ENCODE measurements around the gene FMNL1. TPM values are rescaled to one million over a fixed set of nuclear protein-coding genes. Genes with fewer than 3 reads are reported as not detected.

FMNL1 gene, protein sequence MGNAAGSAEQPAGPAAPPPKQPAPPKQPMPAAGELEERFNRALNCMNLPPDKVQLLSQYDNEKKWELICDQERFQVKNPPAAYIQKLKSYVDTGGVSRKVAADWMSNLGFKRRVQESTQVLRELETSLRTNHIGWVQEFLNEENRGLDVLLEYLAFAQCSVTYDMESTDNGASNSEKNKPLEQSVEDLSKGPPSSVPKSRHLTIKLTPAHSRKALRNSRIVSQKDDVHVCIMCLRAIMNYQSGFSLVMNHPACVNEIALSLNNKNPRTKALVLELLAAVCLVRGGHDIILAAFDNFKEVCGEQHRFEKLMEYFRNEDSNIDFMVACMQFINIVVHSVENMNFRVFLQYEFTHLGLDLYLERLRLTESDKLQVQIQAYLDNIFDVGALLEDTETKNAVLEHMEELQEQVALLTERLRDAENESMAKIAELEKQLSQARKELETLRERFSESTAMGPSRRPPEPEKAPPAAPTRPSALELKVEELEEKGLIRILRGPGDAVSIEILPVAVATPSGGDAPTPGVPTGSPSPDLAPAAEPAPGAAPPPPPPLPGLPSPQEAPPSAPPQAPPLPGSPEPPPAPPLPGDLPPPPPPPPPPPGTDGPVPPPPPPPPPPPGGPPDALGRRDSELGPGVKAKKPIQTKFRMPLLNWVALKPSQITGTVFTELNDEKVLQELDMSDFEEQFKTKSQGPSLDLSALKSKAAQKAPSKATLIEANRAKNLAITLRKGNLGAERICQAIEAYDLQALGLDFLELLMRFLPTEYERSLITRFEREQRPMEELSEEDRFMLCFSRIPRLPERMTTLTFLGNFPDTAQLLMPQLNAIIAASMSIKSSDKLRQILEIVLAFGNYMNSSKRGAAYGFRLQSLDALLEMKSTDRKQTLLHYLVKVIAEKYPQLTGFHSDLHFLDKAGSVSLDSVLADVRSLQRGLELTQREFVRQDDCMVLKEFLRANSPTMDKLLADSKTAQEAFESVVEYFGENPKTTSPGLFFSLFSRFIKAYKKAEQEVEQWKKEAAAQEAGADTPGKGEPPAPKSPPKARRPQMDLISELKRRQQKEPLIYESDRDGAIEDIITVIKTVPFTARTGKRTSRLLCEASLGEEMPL
- total RNA-seq = 100 to 1,000 TPM; 141 to 190 (median 158) TPM

DNA sequence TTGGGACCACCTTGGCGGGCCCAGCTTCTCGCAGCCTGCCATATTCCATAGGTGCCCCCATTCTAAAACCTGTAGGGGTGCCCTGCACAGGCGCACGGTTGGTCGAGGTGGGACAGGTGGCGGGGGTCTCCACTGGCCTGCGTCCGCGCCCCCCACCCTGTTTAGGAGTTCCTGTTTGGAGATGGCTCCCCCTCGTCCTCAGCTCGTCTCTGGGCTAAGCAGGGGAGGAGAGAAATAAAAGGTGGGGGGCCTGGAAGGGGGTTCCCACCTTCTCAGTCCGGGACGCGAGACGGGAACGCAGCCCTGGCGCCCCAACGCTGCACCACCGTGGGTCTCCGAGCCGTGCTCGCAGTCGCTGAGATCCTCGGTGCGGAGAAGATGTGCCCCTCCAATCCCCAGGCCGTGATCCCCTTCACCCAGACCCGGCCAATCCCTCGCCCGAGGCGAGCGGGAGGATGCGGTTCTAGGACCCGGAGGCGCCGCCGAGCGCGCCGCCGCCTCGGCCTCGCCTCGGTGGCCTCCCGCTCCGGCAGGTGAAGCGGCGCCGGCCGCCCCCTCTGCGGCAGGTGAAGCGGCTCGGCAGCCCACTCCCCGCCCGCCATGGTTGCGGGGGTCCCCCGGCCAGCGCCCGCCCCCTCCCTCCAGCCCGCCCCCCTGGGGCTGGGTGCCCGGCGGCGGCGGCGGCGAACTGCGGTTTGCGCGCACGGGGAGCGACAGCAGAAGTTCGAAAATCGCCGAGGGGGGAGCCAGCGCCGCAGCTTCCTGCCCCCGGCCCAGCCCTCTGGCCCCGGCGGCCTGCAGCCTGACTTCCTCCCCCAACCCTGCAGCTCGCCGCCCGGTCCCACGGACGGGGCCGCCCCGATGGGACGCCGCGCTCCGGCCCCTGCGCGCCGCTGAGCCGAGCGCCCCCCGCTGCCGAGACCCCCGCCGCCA, at the start of gene FMNL1:
Gene FMNL1 (plus strand): TSS at position 805 of the 933 bp plus-strand sequence. CDS start 240 bp downstream, outside the sequence.
- ATAC-seq (peak in 1 of 2 donors; percentile 5), DNase-seq (peak; percentile 47)
- Mint-ChIP-seq H3K4me1 (ENCODE audit: low read depth) (peaks cover 57% of the 10 kb centered on the region), H3K27me3 (ENCODE audit: low read depth) (no peaks in the 10 kb centered on the region), H3K9me3 (no peaks in the 10 kb centered on the region), H3K36me3 (ENCODE audit: insufficient read depth) (peaks cover 9% of the 10 kb centered on the region), H3K4me3 (peak within 1 kb of the TSS; percentile 96)

DNA sequence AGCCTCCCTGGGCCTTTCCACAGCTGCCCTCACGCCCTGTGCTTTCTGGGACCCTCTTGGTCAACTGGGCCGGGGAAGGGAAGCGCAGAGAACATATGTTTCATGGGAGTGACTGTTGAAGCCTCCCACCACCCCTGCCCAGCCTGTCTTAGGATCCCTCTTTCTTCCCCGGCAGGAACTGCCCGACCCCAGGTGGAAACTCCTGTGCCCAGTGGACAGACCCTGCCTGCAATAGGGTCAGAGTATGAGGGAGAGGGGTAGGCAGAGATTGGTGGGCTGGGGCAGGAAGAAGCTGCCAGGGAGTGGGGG, 49.5 kb upstream of the FMNL1 start:
- no peak for DNase-seq
- ATAC-seq = no peak
- H3K4me3 Mint-ChIP-seq = no peak overlapping the region
- H3K36me3 Mint-ChIP-seq (ENCODE audit: insufficient read depth) = no peaks in the 10 kb centered on the region
- H3K4me1 Mint-ChIP-seq (ENCODE audit: low read depth) = peaks cover 21% of the 10 kb centered on the region
- no peaks in the 10 kb centered on the region for H3K27me3 Mint-ChIP-seq (ENCODE audit: low read depth)
- H3K9me3 Mint-ChIP-seq = no peaks in the 10 kb centered on the region

DNA sequence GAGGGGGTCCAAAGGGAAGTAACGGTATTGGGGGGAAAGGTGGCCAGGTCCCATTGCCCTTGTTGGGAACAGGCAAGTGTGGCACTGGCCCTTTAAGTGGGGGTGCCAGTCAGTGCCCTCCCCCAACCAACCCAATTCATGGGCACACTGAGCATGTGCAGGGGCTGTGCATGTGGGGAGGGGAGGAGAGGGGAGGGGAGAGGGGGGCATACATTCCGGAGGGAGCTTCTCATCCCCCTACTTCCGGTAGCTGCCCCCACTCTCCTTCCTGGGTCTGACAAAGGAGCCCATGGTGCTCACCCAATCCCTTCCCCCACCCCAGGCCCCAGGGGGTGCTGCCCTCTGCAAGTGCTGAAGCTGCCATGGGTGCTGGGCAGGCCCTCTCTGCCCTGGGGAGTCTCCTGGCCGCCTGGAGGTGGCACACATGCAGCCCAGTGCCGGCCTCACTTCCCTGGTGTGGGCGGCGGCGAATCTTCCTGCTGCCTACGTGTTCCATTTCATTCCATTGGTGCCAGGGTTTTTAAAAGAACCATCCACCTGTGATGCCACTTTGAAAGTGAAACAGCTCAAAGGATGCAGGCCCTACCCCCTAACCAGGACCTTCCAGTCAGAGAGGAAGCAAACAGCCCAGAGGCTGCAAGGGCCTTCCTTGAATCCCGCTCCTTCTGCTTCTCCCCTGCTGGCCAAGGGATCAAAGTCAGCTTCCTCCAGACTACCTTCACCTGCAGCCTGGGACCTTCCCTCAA, 49.0 kb upstream of the FMNL1 start:
- H3K9me3 Mint-ChIP-seq = no peaks in the 10 kb centered on the region
- H3K27me3 Mint-ChIP-seq (ENCODE audit: low read depth) = no peaks in the 10 kb centered on the region
- no peaks in the 10 kb centered on the region for H3K36me3 Mint-ChIP-seq (ENCODE audit: insufficient read depth)

DNA sequence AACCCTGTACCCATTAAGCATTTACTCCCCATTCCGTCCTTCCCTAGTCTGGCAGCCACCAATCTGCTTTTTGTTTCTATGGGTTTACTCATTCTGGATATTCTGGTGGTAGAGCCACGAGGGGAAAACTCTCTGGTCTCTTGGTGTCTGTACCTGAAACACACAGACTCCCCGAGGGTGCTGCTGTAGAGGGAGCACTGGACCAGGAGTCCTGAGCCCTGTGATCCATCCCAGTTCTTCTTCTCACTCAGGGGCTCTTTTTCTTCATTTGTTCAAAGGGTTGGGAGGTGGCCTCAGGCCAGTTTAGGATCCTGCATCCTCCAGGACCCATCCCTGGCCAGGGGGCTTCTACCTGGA, 45.9 kb upstream of the FMNL1 start:
- no peaks in the 10 kb centered on the region for H3K36me3 Mint-ChIP-seq (ENCODE audit: insufficient read depth)

More for the DNA sequence above, 49.0 kb upstream of the FMNL1 start:
- DNase-seq (peak; percentile 38), ATAC-seq (peak; percentile 89)
- Mint-ChIP-seq H3K4me1 (ENCODE audit: low read depth) (peaks cover 21% of the 10 kb centered on the region), H3K4me3 (peak overlapping the region; percentile 58)

DNA sequence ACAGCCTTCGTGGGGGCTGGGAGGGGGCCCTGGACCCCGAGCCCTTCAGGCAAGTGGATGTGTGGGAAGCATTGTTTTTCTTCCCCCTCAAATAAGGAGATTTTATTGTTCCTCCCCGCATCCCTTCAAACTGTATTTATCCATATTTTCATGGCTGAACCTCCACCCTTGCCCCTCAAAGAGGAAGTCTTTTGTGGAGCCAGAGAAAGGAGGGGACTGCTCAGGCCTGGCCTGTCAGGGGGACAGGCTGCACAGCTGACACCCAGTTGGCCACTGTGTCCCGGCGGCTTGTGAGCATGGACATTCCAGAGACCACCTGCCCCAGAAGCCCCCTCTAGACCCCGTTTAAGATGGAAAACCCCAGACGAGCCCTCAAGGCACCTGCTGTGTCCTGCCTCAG, 44.1 kb upstream of the FMNL1 start:
- Mint-ChIP-seq H3K4me1 (ENCODE audit: low read depth) (peaks cover 5% of the 10 kb centered on the region), H3K36me3 (ENCODE audit: insufficient read depth) (no peaks in the 10 kb centered on the region), H3K4me3 (no peak overlapping the region), H3K27me3 (ENCODE audit: low read depth) (no peaks in the 10 kb centered on the region), H3K9me3 (no peaks in the 10 kb centered on the region)
- DNase-seq = no peak
- ATAC-seq = no peak

More for the DNA sequence above, 45.9 kb upstream of the FMNL1 start:
- DNase-seq (no peak), ATAC-seq (no peak)
- Mint-ChIP-seq H3K4me3 (no peak overlapping the region), H3K9me3 (no peaks in the 10 kb centered on the region), H3K4me1 (ENCODE audit: low read depth) (peaks cover 18% of the 10 kb centered on the region), H3K27me3 (ENCODE audit: low read depth) (no peaks in the 10 kb centered on the region)

DNA sequence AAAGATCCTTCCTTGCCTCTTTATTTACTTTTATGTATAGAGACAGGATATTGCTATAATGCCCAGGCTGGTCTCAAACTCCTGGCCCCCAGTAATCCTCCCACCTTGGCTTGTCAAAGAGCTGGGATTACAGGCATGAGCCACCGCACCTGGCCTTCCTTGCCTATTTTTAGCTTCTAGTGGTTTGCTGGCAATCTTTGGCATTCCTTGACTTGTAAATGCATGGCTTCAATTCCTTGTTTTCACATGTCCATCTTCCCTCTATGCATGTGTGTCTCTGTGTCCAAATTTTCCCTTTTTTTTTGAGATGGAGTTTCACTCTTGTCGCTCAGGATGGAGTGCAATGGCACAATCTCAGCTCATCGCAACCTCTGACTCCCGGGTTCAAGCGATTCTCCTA, 37.5 kb upstream of the FMNL1 start:
- Mint-ChIP-seq H3K4me3 (no peak overlapping the region), H3K9me3 (no peaks in the 10 kb centered on the region), H3K27me3 (ENCODE audit: low read depth) (no peaks in the 10 kb centered on the region), H3K4me1 (ENCODE audit: low read depth) (no peaks in the 10 kb centered on the region), H3K36me3 (ENCODE audit: insufficient read depth) (no peaks in the 10 kb centered on the region)
- ATAC-seq = no peak
- DNase-seq = no peak

DNA sequence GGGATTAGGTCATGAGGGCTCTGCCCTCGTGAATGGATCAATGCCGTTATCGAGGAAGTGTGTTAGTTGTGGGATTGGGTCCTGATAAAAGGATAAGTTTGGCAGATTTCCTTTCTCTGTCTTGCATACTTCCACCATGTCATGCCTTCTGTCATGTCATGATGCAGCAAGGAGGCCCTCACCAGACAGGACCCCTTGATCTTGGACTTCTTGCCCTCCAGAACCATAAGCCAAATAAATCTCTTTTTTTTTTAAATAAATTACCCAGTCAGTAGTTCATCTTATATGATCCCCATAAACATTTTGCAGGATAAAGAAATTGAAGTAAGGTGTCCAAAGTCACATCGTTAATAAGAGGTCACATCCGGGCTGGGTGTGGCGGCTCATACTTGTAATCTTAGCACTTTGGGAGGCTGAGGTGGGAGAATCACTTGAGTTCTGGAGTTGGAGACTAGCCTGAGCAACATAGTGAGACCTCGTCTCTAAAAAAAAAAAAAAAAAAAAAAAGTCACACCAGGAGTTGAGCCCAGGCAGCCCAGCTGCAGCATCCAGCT, 34.8 kb upstream of the FMNL1 start:
- Mint-ChIP-seq H3K36me3 (ENCODE audit: insufficient read depth) (no peaks in the 10 kb centered on the region), H3K4me1 (ENCODE audit: low read depth) (no peaks in the 10 kb centered on the region), H3K4me3 (no peak overlapping the region), H3K9me3 (no peaks in the 10 kb centered on the region), H3K27me3 (ENCODE audit: low read depth) (no peaks in the 10 kb centered on the region)
- DNase-seq (no peak), ATAC-seq (no peak)

DNA sequence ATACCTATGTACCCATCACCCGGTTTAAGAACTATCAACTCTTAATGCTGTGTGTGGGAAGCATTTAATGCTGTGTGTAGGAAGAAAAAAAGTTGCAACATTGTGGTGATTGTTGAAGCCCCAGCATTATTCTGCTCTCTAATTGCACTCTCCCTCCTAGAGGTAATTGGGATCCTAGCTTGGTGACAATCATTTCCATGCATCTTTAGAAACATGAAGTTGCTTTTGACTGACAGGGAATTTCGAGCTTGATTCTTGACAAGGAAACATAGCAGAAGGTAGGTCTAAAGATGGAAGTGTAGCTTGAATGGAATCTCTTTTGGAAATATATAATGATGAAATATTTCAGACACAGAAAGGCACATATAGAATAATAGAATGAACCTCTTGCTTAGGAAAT, 32.7 kb upstream of the FMNL1 start:
- ATAC-seq (no peak), DNase-seq (no peak)
- Mint-ChIP-seq H3K4me1 (ENCODE audit: low read depth) (no peaks in the 10 kb centered on the region), H3K4me3 (no peak overlapping the region), H3K9me3 (no peaks in the 10 kb centered on the region), H3K27me3 (ENCODE audit: low read depth) (no peaks in the 10 kb centered on the region), H3K36me3 (ENCODE audit: insufficient read depth) (no peaks in the 10 kb centered on the region)

DNA sequence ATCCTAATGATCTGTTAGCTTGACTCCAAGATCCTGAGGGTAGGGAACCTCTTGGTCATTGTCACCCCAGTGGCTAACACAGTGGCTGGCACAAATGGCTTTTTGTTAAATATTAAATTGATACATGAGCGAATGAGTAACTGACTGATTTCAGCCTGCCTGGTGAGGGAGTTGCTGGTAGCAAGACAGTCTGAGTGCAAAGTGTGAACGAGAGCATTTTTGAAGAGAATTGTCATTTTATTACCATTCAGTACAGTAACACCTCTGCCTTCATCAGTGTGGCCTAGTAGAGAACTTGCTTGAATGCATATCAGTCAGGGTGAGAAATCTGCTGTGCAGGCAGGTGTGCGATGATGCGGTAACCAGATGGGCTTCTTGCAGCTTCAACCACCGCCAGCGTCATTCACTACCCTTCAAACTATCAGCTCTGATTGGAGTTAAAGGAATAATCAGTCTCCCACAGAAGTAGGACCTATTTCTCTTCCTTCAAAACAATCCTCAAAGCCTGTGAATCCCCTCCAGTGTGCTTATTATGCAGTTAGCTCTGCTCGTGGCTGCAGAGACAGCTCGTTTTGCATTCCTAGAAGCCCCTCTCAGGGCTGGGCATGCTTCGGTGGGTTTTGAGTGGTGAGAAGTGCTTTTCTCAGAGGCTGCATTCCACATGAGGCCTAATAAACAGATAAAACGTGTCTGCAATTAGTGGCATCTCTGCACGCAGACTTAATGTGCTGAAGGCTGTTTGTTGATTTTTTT, 31.0 kb upstream of the FMNL1 start:
- no peaks in the 10 kb centered on the region for H3K9me3 Mint-ChIP-seq
- H3K4me1 Mint-ChIP-seq (ENCODE audit: low read depth) = no peaks in the 10 kb centered on the region
- H3K4me3 Mint-ChIP-seq = no peak overlapping the region
- no peak for ATAC-seq
- no peak for DNase-seq
- no peaks in the 10 kb centered on the region for H3K36me3 Mint-ChIP-seq (ENCODE audit: insufficient read depth)
- H3K27me3 Mint-ChIP-seq (ENCODE audit: low read depth) = no peaks in the 10 kb centered on the region

DNA sequence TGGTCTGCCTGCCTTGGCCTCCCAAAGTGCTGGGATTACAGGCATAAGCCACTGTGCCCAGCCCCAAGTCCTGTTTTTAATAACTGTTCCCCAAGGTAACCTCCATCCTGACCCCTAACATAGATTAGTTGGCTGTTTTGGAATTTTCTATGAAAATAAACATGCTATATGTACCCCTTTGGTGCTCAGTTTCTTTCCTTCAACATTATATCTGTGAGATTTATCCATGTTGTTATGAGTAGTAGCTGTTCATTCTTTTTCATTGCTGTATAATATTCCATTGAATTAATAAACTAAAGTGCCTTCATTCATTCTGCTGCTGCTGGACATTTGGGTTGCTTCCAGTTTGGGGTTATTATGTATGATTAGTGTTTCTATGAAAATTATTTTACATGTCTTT, 26.3 kb upstream of the FMNL1 start:
- DNase-seq = no peak
- Mint-ChIP-seq H3K4me3 (no peak overlapping the region), H3K9me3 (no peaks in the 10 kb centered on the region), H3K27me3 (ENCODE audit: low read depth) (no peaks in the 10 kb centered on the region), H3K4me1 (ENCODE audit: low read depth) (peaks cover 2% of the 10 kb centered on the region), H3K36me3 (ENCODE audit: insufficient read depth) (no peaks in the 10 kb centered on the region)
- ATAC-seq = no peak

DNA sequence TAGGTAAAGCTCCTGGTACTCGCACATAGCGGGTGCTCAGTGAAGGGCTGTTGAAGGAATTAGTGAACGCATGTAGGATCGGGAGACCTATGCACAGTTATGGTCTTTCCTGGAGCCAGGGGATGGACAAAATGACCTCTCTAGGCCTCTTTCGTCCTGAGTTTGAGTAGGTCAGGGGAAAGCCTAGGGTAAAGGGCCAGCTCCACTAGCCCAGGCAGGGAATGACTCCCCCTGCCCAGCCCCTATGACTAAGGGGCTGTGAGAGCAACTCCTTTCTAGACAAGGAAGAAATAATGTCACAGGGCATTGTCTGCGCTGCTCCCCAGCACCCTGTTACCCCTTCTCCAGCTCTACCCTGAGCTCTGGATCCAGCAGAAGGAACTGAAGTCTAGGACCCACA, 24.6 kb upstream of the FMNL1 start:
- Mint-ChIP-seq H3K36me3 (ENCODE audit: insufficient read depth) (no peaks in the 10 kb centered on the region), H3K9me3 (no peaks in the 10 kb centered on the region), H3K4me1 (ENCODE audit: low read depth) (peaks cover 2% of the 10 kb centered on the region), H3K27me3 (ENCODE audit: low read depth) (no peaks in the 10 kb centered on the region), H3K4me3 (no peak overlapping the region)
- DNase-seq (no peak), ATAC-seq (no peak)

DNA sequence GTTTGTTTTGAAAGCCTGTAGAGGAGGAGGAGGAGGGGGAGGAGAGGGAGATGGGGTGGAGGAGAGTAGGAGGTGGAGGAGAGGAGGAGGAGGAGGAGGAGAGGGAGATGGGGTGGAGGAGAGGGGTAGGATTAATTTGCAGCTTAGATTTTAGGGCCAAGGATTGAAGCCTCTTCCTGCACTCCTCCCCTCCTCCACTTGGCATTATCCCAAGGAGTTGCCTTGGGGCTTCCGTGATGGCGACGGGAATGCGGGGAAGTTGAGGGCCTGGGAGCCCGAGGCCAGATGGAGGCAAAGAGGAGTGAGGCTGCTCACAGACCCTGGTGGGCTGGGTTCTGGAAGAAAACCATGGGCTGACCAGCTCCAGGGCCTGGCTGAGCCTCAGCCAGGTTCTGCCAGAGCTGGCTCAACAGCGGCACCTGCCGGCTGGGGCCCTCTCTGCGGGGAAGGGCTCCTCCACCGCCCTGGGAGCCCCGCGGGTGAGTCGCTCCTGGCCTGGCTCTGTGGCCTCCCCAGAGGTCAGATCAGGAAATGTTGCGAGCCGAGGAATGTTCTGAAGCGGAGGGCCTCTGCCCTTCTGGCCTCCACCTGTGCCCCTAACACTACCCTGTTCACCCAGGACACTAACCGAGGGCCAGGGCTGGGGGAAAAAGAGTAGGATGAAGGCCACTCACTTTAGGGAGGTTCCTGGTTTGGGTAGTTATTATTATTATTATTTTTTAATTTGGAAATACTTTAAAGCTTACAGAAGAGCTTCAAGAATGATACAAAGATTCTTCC, 23.9 kb upstream of the FMNL1 start:
- Mint-ChIP-seq H3K27me3 (ENCODE audit: low read depth) (no peaks in the 10 kb centered on the region), H3K4me3 (no peak overlapping the region), H3K9me3 (no peaks in the 10 kb centered on the region), H3K36me3 (ENCODE audit: insufficient read depth) (no peaks in the 10 kb centered on the region), H3K4me1 (ENCODE audit: low read depth) (peaks cover 2% of the 10 kb centered on the region)
- ATAC-seq (peak; percentile 100), DNase-seq (peak; percentile 87)
